IPS-20b (cell line): ENCODE data around the gene DNALI1.
A peak's percentile ranks its signal among the peaks of the same experiment; 100 is the strongest.

Experiments used
- H3K27ac ChIP-seq: one replicate; pipeline ENCODE4 v1.5.1; 2013; ENCODE audit warnings: low read length
- H3K27me3 ChIP-seq: 2 replicates; pipeline ENCODE4 v1.6.1; 2013; ENCODE audit warnings: mild to moderate bottlenecking, low read length, inconsistent platforms; ENCODE audit not compliant: insufficient read depth
- H3K36me3 ChIP-seq: 2 replicates; pipeline ENCODE4 v1.6.1; 2013; ENCODE audit warnings: low read depth, mild to moderate bottlenecking, inconsistent platforms, low read length, moderate library complexity; ENCODE audit not compliant: insufficient read depth
- H3K4me1 ChIP-seq: 2 replicates; pipeline ENCODE4 v1.6.1; 2013; ENCODE audit warnings: mild to moderate bottlenecking, control low read depth, inconsistent platforms, low read length, moderate library complexity; ENCODE audit not compliant: insufficient read depth
- H3K4me3 ChIP-seq: 2 replicates; pipeline ENCODE4 v1.5.1; 2013; ENCODE audit warnings: mild to moderate bottlenecking, low read length, inconsistent platforms
- H3K9ac ChIP-seq: 2 replicates; pipeline ENCODE4 v1.6.1; 2013; ENCODE audit warnings: low read depth, mild to moderate bottlenecking, inconsistent platforms, low read length, moderate library complexity
- H3K9me3 ChIP-seq: 2 replicates; pipeline ENCODE4 v1.6.1; 2013; ENCODE audit warnings: mild to moderate bottlenecking, low read depth, low read length, inconsistent platforms; ENCODE audit not compliant: insufficient read depth

The DNALI1 gene

GRCh38 chr1:37588939-37589338 is 32.2 kb downstream of the DNALI1 start:
- H3K36me3 ChIP-seq: peaks cover 95% of the 10 kb centered on the region
- H3K9me3 ChIP-seq: no peaks in the 10 kb centered on the region
- H3K9ac ChIP-seq: no peak overlapping the region
- no peak overlapping the region for H3K4me3 ChIP-seq
- H3K4me1 ChIP-seq: no peaks in the 10 kb centered on the region
- no peaks in the 10 kb centered on the region for H3K27me3 ChIP-seq
- H3K27ac ChIP-seq: no peak overlapping the region

GRCh38 chr1:37593726-37594125 is 37.0 kb downstream of the DNALI1 start:
- Histone ChIP-seq H3K4me3 (0 out of 2 replicates have a peak overlapping the region, but pooled peaks have one; percentile 99), H3K4me1 (peaks cover 4% of the 10 kb centered on the region; the same call in 1 of the 2 replicates), H3K27ac (no peak overlapping the region), H3K27me3 (no peaks in the 10 kb centered on the region; the same call in 1 of the 2 replicates), H3K9ac (no peak overlapping the region), H3K9me3 (no peaks in the 10 kb centered on the region), H3K36me3 (peaks cover 54% of the 10 kb centered on the region)

GRCh38 chr1:37595440-37596181 is 38.9 kb downstream of the DNALI1 start, which contains the start of gene GNL2:
TSS of gene GNL2 (minus strand) at chr1:37595937. CDS start at chr1:37595822, 115 bp downstream.
- H3K9ac ChIP-seq: peak within 1 kb of the TSS; percentile 91
- H3K4me3 ChIP-seq: peak within 1 kb of the TSS; percentile 99

DNA sequence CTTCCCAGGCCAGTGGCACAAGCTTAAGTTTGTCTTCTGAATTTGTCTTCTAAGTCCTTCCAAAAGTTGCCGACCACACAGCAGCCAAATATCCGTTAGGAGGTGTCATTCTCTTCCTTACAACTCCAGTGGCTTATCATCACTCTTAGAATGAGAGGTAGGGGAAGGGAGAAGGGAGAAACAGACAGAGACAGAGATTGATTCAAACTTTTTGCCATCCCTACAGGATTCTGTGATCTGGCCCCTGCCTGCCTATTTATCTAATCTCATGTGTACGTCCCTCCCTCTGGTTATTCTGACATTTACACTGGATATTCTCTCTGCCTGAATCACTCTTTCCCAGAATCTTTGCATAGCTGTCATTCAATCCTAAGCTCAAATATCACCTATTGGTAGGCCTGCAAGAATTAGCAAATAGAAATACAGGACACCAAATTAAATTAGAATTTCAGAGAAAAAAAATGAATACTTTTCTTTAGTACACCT is 39.5 kb downstream of the DNALI1 start:
- no peaks in the 10 kb centered on the region for H3K9me3 ChIP-seq
- no peak overlapping the region for H3K27ac ChIP-seq
- no peaks in the 10 kb centered on the region; the same call in 1 of the 2 replicates for H3K27me3 ChIP-seq
- H3K36me3 ChIP-seq: peaks cover 29% of the 10 kb centered on the region
- H3K4me1 ChIP-seq: peaks cover 4% of the 10 kb centered on the region; the same call in 1 of the 2 replicates
- peak overlapping the region; percentile 99 for H3K4me3 ChIP-seq
- peak overlapping the region; percentile 44; the same call in 1 of the 2 replicates for H3K9ac ChIP-seq

More at GRCh38 chr1:37595440-37596181, 38.9 kb downstream of the DNALI1 start, which contains the start of gene GNL2:
- Histone ChIP-seq H3K4me1 (peaks cover 4% of the 10 kb centered on the region; the same call in 1 of the 2 replicates), H3K27me3 (no peaks in the 10 kb centered on the region; the same call in 1 of the 2 replicates), H3K9me3 (no peaks in the 10 kb centered on the region), H3K36me3 (peaks cover 35% of the 10 kb centered on the region), H3K27ac (peak within 1 kb of the TSS; percentile 35)

DNA sequence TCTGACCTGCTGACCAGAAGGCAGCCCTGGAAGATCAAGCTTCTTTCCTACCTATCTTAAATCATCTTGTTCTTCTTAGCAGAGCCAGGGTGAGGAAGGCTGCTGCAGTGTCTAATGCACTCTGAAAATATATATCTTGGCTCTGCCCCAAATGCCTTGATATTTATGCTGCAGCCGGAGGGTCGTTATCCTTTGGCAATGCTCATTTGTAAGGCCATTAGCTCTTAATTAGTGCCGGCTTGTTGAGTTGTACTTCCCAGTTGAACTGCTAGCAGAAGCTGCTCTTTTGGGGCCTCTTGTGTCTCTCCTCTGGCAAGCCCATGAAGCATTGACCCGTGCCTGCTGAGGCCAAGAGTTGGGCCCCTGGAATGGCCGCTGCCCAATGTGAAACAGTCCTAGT is 43.2 kb downstream of the DNALI1 start:
- no peaks in the 10 kb centered on the region; the same call in 1 of the 2 replicates for H3K27me3 ChIP-seq
- no peaks in the 10 kb centered on the region for H3K36me3 ChIP-seq
- no peak overlapping the region for H3K4me3 ChIP-seq
- no peaks in the 10 kb centered on the region for H3K9me3 ChIP-seq
- H3K27ac ChIP-seq: no peak overlapping the region
- H3K4me1 ChIP-seq: no peaks in the 10 kb centered on the region; the same call in 1 of the 2 replicates
- H3K9ac ChIP-seq: no peak overlapping the region

DNA sequence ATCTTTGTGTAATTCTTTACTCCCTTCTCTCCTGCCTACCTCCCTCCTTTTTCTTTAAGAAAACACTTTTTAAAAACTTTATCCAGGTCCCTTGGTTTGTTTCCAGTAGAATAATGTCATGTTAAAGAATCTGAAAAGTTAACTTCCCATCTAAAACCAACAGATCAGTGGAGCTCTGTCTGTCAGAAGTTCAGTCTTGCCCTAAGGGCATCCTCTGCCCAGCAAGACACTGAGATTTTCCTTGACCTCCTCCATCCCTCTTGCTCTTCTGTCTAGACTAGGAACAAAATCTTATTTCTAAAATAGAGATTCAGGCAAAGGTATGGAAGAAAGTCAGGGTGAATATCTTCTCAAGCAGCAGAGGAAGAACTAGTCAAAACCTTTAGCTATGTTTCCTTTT is 44.7 kb downstream of the DNALI1 start:
- Histone ChIP-seq H3K9ac (no peak overlapping the region), H3K9me3 (no peaks in the 10 kb centered on the region), H3K36me3 (no peaks in the 10 kb centered on the region), H3K27me3 (peaks cover 4% of the 10 kb centered on the region; the same call in 1 of the 2 replicates), H3K4me3 (no peak overlapping the region), H3K4me1 (no peaks in the 10 kb centered on the region), H3K27ac (no peak overlapping the region)

GRCh38 chr1:37602750-37603694 is 46.3 kb downstream of the DNALI1 start:
- H3K9me3 ChIP-seq: no peaks in the 10 kb centered on the region
- no peaks in the 10 kb centered on the region for H3K4me1 ChIP-seq
- peaks cover 19% of the 10 kb centered on the region for H3K27me3 ChIP-seq
- no peak overlapping the region for H3K27ac ChIP-seq
- no peaks in the 10 kb centered on the region for H3K36me3 ChIP-seq
- no peak overlapping the region for H3K9ac ChIP-seq
- H3K4me3 ChIP-seq: no peak overlapping the region

DNA sequence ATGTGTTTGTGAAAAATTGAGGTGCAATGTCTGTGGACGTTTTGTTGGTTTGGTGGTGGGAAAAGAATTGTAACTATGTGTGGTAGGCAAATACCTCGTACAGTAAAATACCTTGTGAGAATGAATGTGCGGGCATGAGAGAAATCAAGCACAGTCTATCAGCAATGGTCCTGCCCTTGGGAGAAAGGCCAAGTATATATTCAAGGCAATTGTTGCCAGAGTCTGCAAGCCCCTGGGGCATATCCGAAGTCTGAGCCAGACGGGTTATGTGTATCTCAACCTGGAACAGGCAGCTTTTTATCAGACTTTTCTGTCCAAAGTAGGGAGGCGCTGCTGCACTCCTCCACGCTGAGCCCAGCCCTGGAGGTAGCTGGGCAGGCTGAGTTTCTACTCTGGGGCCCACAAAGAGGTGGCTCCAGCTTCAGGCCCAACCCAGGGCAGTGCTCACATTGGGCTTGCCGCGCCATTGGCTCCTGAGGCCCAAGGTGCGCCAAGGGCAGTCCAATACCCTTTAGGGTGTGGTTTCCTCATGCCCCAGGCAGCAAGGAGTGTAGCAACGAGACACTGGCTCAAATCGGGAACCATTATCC is 48.4 kb downstream of the DNALI1 start:
- Histone ChIP-seq H3K4me1 (no peaks in the 10 kb centered on the region), H3K27ac (no peak overlapping the region), H3K9me3 (no peaks in the 10 kb centered on the region), H3K4me3 (no peak overlapping the region), H3K36me3 (no peaks in the 10 kb centered on the region), H3K27me3 (peaks cover 40% of the 10 kb centered on the region), H3K9ac (no peak overlapping the region)

DNA sequence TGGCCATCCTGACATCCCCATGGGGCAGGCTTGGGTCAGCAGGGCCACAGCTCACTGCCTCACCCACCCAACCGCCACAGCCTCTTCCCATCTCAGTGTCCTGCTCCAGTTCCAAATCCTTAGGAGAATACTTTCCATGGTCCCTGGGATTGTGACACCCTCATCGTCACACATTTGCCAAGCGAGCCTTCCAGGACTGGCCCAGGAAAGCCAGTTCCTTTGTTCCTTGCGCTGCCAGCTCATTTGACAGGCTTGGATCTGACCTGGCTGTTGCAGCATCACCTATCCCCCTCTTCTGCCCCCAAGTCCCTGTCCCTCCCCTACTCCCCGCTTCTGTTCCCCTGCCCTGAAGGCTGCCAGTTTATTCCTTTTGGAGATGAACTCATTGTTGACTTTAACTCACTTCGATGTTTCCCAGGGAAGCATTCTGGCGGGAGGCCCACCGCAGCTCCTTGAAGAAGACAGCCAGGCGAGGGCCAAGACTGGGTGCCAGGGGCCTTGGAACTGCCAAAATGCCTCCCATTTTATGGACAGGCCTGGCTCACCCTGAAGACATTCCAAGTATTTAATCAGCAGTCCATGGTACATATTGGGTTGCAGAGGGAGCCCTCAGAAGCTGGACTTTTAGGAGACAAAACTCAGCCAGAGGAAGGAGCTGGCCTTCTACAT is 49.2 kb downstream of the DNALI1 start:
- Histone ChIP-seq H3K27me3 (peaks cover 40% of the 10 kb centered on the region), H3K36me3 (no peaks in the 10 kb centered on the region), H3K4me1 (no peaks in the 10 kb centered on the region), H3K9ac (no peak overlapping the region), H3K9me3 (no peaks in the 10 kb centered on the region), H3K4me3 (no peak overlapping the region), H3K27ac (no peak overlapping the region)

GRCh38 chr1:37606481-37607263 is 49.9 kb downstream of the DNALI1 start:
- Histone ChIP-seq H3K9me3 (no peaks in the 10 kb centered on the region), H3K27ac (no peak overlapping the region), H3K36me3 (no peaks in the 10 kb centered on the region), H3K9ac (no peak overlapping the region), H3K27me3 (peaks cover 40% of the 10 kb centered on the region), H3K4me3 (no peak overlapping the region), H3K4me1 (no peaks in the 10 kb centered on the region)
